BLaER1 treated with 17β-estradiol and CSF1 and Interleukin-3, amounts not matched to agents 10 nM and 100 nM (cell line): ENCODE data around the gene SOBP.

Experiments
- H3K27ac ChIP-seq, 11 experiments: shearing (Covaris generic); formaldehyde crosslinking; 2 replicates each; pipeline ENCODE4 v1.8.1; 2022
- H3K27me3 ChIP-seq, 11 experiments: shearing (Covaris generic); formaldehyde crosslinking; 2 replicates each; pipeline ENCODE4 v1.8.1; 2022
- H3K36me3 ChIP-seq, 11 experiments: shearing (Covaris generic); formaldehyde crosslinking; 2 replicates each; pipeline ENCODE4 v1.8.1; 2022
- H3K4me1 ChIP-seq, 10 experiments: shearing (Covaris generic); formaldehyde crosslinking; 2 replicates each; pipeline ENCODE4 v1.8.1; 2022
- H3K4me2 ChIP-seq, 11 experiments: shearing (Covaris generic); formaldehyde crosslinking; 2 replicates each; pipeline ENCODE4 v1.8.1; 2022
- H3K4me3 ChIP-seq, 10 experiments: shearing (Covaris generic); formaldehyde crosslinking; 2 replicates each; pipeline ENCODE4 v1.8.1; 2022
- H3K9ac ChIP-seq, 11 experiments: shearing (Covaris generic); formaldehyde crosslinking; 2 replicates each; pipeline ENCODE4 v1.8.1; 2022
- H3K9me3 ChIP-seq, 11 experiments: shearing (Covaris generic); formaldehyde crosslinking; replicated peaks in 1 of 11; 2 replicates each; pipeline ENCODE4 v1.8.1; 2022
- H4K20me1 ChIP-seq, 11 experiments: shearing (Covaris generic); formaldehyde crosslinking; 2 replicates each; pipeline ENCODE4 v1.8.1; 2022
- Cebpa-rat ChIP-seq, 11 experiments: shearing (Covaris generic); IDR thresholded peaks; 2 replicates each; pipeline ENCODE4 v1.8.1; 2022

SOBP gene

DNA sequence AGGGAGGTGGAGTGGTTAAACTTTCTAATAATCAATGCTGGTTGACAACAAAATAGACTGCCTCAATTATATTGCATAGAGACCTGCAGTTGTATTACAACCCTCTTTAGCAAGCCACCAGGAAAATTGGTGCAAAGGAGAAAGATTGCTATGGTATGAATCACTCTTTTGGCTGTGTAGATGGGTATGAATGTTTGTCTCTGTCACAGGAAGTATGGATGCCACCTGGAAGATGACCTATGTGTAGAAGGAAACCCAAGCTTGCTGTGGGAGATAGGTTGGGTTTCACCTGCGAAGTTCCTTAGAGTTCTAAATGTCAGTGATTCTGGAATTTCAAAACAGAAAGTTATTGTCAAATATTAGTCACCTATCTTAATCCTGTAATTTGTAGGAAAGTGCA is 134.6 kb downstream of the SOBP start:
- Histone ChIP-seq H3K4me2 (no peak overlapping the region), H3K27ac (no peak overlapping the region)
- TF ChIP-seq Cebpa-rat (IDR thresholded peaks at IDR 0.05): no peak

DNA sequence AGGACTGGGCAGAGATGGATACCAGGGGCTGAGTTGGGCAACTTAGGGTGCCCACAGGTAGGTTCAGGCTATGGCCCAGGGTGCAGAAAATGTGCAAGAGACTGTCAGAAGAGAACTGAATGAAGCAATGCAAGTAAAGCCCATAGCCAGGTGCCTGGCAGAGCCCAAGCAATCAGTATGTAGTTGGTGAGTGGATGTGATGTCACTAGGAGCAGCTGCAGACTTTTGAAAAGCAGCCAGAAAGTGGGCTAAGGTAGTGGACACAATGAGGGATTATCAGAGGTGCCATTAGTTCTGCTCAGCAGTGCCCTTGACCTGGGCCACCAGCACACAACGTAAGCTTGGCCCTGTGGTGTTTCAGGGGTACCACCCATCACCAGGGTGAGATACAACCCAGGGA is 135.3 kb downstream of the SOBP start:
- Histone ChIP-seq H3K9me3 (no peaks in the 10 kb centered on the region), H3K36me3 (no peaks in the 10 kb centered on the region), H3K9ac (no peak overlapping the region), H3K4me3 (no peak overlapping the region), H3K4me2 (no peak overlapping the region), H3K27me3 (no peaks in the 10 kb centered on the region), H3K27ac (no peak overlapping the region), H3K4me1 (no peaks in the 10 kb centered on the region), H4K20me1 (no peaks in the 10 kb centered on the region)
- TF ChIP-seq Cebpa-rat (IDR thresholded peaks at IDR 0.05): no peak

More for the DNA sequence above, 134.6 kb downstream of the SOBP start:
- no peak overlapping the region for H3K9ac ChIP-seq
- no peaks in the 10 kb centered on the region for H3K27me3 ChIP-seq
- no peaks in the 10 kb centered on the region for H3K9me3 ChIP-seq
- no peaks in the 10 kb centered on the region for H3K36me3 ChIP-seq
- no peak overlapping the region for H3K4me3 ChIP-seq
- H4K20me1 ChIP-seq: no peaks in the 10 kb centered on the region
- no peaks in the 10 kb centered on the region for H3K4me1 ChIP-seq

- no peaks in the 10 kb centered on the region for H3K27me3 ChIP-seq
- H3K4me2 ChIP-seq: no peak overlapping the region
- no peak overlapping the region for H3K9ac ChIP-seq
- H3K9me3 ChIP-seq: no peaks in the 10 kb centered on the region
- no peak overlapping the region for H3K4me3 ChIP-seq
- no peak for TF ChIP-seq Cebpa-rat (IDR thresholded peaks at IDR 0.05)
- no peaks in the 10 kb centered on the region for H4K20me1 ChIP-seq
- no peaks in the 10 kb centered on the region for H3K4me1 ChIP-seq
- no peak overlapping the region for H3K27ac ChIP-seq
- no peaks in the 10 kb centered on the region for H3K36me3 ChIP-seq
Observed at GRCh38 chr6:107626645-107627044, 136.7 kb downstream of the SOBP start.

DNA sequence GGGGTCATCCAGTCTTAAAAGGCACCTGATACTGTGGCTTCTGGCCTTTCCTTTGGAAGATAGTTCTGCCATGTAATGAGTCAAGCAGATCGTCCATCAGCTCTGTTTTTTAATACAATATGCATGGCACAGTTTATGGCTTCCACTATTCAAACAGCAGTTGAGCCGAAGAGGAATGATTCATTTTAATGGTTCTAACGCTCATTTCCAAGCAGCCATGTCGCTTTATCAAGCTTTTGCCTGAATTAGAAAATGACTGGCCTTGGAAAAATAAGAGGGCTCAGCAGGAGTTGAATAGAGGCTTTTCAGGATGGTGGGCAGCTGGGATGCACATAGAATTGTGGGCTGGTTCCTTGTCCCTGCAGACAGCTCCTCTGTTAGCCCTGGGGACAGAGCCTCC is 138.1 kb downstream of the SOBP start:
- Histone ChIP-seq H3K9ac (no peak overlapping the region), H3K27me3 (no peaks in the 10 kb centered on the region), H3K27ac (no peak overlapping the region), H3K4me1 (no peaks in the 10 kb centered on the region), H3K36me3 (no peaks in the 10 kb centered on the region), H3K4me3 (no peak overlapping the region), H4K20me1 (no peaks in the 10 kb centered on the region), H3K4me2 (no peak overlapping the region), H3K9me3 (no peaks in the 10 kb centered on the region)
- TF ChIP-seq Cebpa-rat (IDR thresholded peaks at IDR 0.05): no peak

GRCh38 chr6:107628878-107629277 is 139.0 kb downstream of the SOBP start:
- Histone ChIP-seq H3K27me3 (no peaks in the 10 kb centered on the region), H3K4me1 (no peaks in the 10 kb centered on the region)
- no peak for TF ChIP-seq Cebpa-rat (IDR thresholded peaks at IDR 0.05)

GRCh38 chr6:107629548-107630129 is 139.7 kb downstream of the SOBP start:
- Histone ChIP-seq H3K27ac (no peak overlapping the region), H3K9ac (no peak overlapping the region), H3K9me3 (peaks cover 4 to 12% (median 6%) of the 10 kb centered on the region in 11 experiments; a peak in 20 of 22 replicates), H3K27me3 (no peaks in the 10 kb centered on the region), H3K36me3 (no peaks in the 10 kb centered on the region), H3K4me3 (no peak overlapping the region), H4K20me1 (no peaks in the 10 kb centered on the region), H3K4me1 (no peaks in the 10 kb centered on the region), H3K4me2 (no peak overlapping the region)
- TF ChIP-seq Cebpa-rat (IDR thresholded peaks at IDR 0.05): no peak

More at GRCh38 chr6:107628878-107629277, 139.0 kb downstream of the SOBP start:
- Histone ChIP-seq H3K9ac (no peak overlapping the region), H3K4me3 (no peak overlapping the region), H3K9me3 (peaks cover 0 to 4% (median 0%) of the 10 kb centered on the region in 11 experiments; a peak in 6 of 22 replicates), H3K36me3 (no peaks in the 10 kb centered on the region), H3K27ac (no peak overlapping the region), H4K20me1 (no peaks in the 10 kb centered on the region), H3K4me2 (no peak overlapping the region)

DNA sequence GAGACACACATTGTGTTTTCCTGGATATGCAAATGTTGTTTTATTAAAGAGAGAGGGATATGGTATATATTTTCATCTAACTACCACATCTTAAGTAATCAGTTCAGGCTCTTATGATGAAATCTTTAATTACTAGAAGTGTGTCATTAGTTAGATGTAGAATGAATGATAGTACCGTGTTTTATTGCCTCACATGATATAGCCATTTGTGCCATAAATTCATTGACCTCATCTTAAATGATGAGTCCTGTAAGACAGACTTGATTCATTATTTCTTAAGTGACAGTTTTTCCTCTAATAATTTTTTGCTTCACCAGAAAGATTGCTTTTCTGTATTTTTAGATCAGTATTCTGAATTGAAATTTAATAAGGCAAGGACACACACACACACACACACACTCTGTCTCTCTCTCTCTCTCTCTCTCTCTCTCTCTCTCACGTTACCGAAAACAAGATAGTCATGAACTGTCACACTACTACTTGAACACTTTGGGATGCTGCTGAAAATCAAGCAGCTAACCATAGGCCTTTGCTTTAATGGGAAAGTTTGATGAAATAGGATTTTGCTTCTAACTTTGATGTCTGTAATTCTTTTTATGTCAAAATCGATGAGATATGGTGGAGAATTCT is 140.5 kb downstream of the SOBP start:
- H4K20me1 ChIP-seq: no peaks in the 10 kb centered on the region
- H3K27me3 ChIP-seq: no peaks in the 10 kb centered on the region
- H3K36me3 ChIP-seq: no peaks in the 10 kb centered on the region
- TF ChIP-seq Cebpa-rat (IDR thresholded peaks at IDR 0.05): no peak
- no peak overlapping the region for H3K9ac ChIP-seq
- no peak overlapping the region for H3K4me3 ChIP-seq
- H3K4me1 ChIP-seq: no peaks in the 10 kb centered on the region
- H3K27ac ChIP-seq: no peak overlapping the region
- H3K4me2 ChIP-seq: no peak overlapping the region
- H3K9me3 ChIP-seq: peaks cover 12 to 20% (median 14%) of the 10 kb centered on the region in 11 experiments; a peak in 20 of 22 replicates

DNA sequence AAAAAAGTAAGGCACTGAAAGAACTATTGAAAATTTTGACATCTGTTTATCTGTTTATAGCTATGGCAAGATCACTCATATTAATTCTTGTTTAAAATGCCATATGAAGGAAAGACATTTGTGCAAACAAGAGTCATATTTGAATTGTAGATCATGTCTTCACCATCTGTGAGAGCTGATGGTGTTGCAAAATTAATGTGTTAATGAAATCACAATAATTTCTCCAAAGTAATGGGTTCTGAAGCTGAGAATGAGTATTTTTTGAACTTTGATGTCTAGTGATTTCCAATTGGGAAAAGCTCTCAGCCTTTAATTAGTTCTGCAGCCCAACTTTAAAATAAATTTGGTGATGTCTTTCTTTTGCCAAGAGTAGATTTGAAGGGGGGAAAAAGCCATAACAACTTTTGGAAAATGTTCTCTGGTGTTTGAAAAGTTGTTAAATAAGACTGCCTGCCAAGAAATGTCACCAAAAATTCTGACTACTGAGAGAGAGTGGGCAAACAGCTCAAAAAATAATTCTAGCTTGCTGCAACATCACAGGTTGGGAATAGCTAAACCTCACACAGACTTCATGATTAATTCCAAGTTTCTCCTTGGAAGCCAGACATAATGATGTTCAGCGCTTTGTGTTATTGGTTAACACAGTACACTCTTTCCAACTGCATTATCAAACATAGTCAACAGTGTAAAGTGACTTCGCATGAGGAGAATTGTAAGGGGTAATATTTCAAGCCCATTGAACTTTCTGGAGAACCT is 142.6 kb downstream of the SOBP start:
- Histone ChIP-seq H3K36me3 (no peaks in the 10 kb centered on the region), H3K9me3 (peaks cover 12 to 27% (median 18%) of the 10 kb centered on the region in 11 experiments; a peak in 20 of 22 replicates), H3K4me1 (0 out of 20 replicates have a peak, but pooled peaks cover 0 to 4% (median 0%) of the 10 kb centered on the region in 10 experiments), H3K9ac (no peak overlapping the region), H3K4me2 (no peak overlapping the region), H4K20me1 (no peaks in the 10 kb centered on the region), H3K27ac (no peak overlapping the region), H3K27me3 (no peaks in the 10 kb centered on the region), H3K4me3 (no peak overlapping the region)
- TF ChIP-seq Cebpa-rat (IDR thresholded peaks at IDR 0.05): no peak

GRCh38 chr6:107633680-107634323 is 143.9 kb downstream of the SOBP start:
- no peak overlapping the region for H3K4me2 ChIP-seq
- no peaks in the 10 kb centered on the region for H3K36me3 ChIP-seq
- H3K27me3 ChIP-seq: no peaks in the 10 kb centered on the region
- H4K20me1 ChIP-seq: no peaks in the 10 kb centered on the region
- H3K9me3 ChIP-seq: peaks cover 12 to 27% (median 18%) of the 10 kb centered on the region in 11 experiments; a peak in 20 of 22 replicates
- no peak for TF ChIP-seq Cebpa-rat (IDR thresholded peaks at IDR 0.05)
- no peak overlapping the region for H3K9ac ChIP-seq
- 0 out of 20 replicates have a peak, but pooled peaks cover 0 to 4% (median 0%) of the 10 kb centered on the region in 10 experiments for H3K4me1 ChIP-seq
- no peak overlapping the region for H3K27ac ChIP-seq
- H3K4me3 ChIP-seq: no peak overlapping the region
